CD4-positive, CD25-positive, alpha-beta regulatory T cell (primary cell): ENCODE data around the gene GNAI2. TPM values are rescaled to one million over a fixed set of nuclear protein-coding genes. Genes with fewer than 3 reads are reported as not detected.

ENCODE experiments used
- ATAC-seq, 2 donors: fragments of 150-1000 bp; cut with Tn5 transposase; one replicate each; pipeline ENCODE4 v1.10.0; 2021; ENCODE audit warnings: low read depth in 2 of 2, moderate number of reproducible peaks in 2 of 2, moderate library complexity in 1 of 2
- DNase-seq, 3 donors: peaks; one replicate each; pipeline versions ENCODE4 v3.0.0 to v3.0.0-alpha.2; 2012 to 2022; ENCODE audit warnings: mixed read lengths in 1 of 3
- H3K27ac ChIP-seq: one replicate; pipeline ENCODE4 v1.7.0; 2013; ENCODE audit warnings: mild to moderate bottlenecking, low read length; ENCODE audit not compliant: insufficient read depth, poor library complexity, severe bottlenecking
- H3K27me3 ChIP-seq: one replicate; pipeline ENCODE4 v1.7.0; 2013; ENCODE audit warnings: low read length; ENCODE audit not compliant: control insufficient read depth, insufficient read depth
- H3K36me3 ChIP-seq: one replicate; pipeline ENCODE4 v1.7.0; 2013; ENCODE audit warnings: mild to moderate bottlenecking, low read length, moderate library complexity; ENCODE audit not compliant: control insufficient read depth, insufficient read depth
- H3K4me1 ChIP-seq: 2 replicates; pipeline ENCODE4 v1.7.0; 2013; ENCODE audit warnings: mild to moderate bottlenecking, low read length; ENCODE audit not compliant: insufficient read depth, control insufficient read depth, poor library complexity, severe bottlenecking
- H3K4me3 ChIP-seq: one replicate; pipeline ENCODE4 v1.7.0; 2013; ENCODE audit warnings: low read depth, mild to moderate bottlenecking, low read length, moderate library complexity
- H3K9me3 ChIP-seq, 2 experiments: 1 replicate in 1 of 2; 2 replicates in 1 of 2; pipeline ENCODE4 v1.7.0; 2013; ENCODE audit warnings: low read length in 2 of 2, mild to moderate bottlenecking in 1 of 2, moderate library complexity in 1 of 2; ENCODE audit not compliant: control insufficient read depth in 2 of 2
- H3K27ac Mint-ChIP-seq, 3 donors: one replicate each; pipeline ENCODE4 v1.8.0; 2020 to 2022; ENCODE audit warnings: mild to moderate bottlenecking in 3 of 3, mixed read lengths in 3 of 3, moderate library complexity in 2 of 3
- H3K27me3 Mint-ChIP-seq: one replicate; pipeline ENCODE4 v1.8.0; 2022; ENCODE audit warnings: mild to moderate bottlenecking, mixed read lengths
- H3K36me3 Mint-ChIP-seq: one replicate; pipeline ENCODE4 v1.8.0; 2020; ENCODE audit warnings: mixed read lengths
- H3K4me1 Mint-ChIP-seq, 4 donors: one replicate each; pipeline ENCODE4 v1.8.0; 2020 to 2022; ENCODE audit warnings: mixed read lengths in 4 of 4, mild to moderate bottlenecking in 1 of 4
- H3K4me3 Mint-ChIP-seq, 4 donors: one replicate each; pipeline ENCODE4 v1.8.0; 2020 to 2022; ENCODE audit warnings: mild to moderate bottlenecking in 4 of 4, mixed read lengths in 4 of 4, moderate library complexity in 3 of 4
- H3K9me3 Mint-ChIP-seq, 7 donors: one replicate each; pipeline ENCODE4 v1.8.0; 2020 to 2022; ENCODE audit warnings: mixed read lengths in 7 of 7, mild to moderate bottlenecking in 3 of 7, moderate library complexity in 2 of 7
- polyA plus RNA-seq, 4 donors: library from polyadenylated mRNA; unstranded; fragments of 300-500 nt; fragmentation: Illumina TruSeq; gene quantifications; one replicate each; pipeline ENCODE4 v1.2.3, GENCODE V29; 2021
- total RNA-seq: library from RNA; stranded (reverse); gene quantifications from one replicate; pipeline ENCODE4 v1.2.3, GENCODE V29; 2022

GNAI2 gene
- total and polyA plus RNA-seq, 5 donors from 2014 or later = 373 to 696 (median 572) TPM

DNA sequence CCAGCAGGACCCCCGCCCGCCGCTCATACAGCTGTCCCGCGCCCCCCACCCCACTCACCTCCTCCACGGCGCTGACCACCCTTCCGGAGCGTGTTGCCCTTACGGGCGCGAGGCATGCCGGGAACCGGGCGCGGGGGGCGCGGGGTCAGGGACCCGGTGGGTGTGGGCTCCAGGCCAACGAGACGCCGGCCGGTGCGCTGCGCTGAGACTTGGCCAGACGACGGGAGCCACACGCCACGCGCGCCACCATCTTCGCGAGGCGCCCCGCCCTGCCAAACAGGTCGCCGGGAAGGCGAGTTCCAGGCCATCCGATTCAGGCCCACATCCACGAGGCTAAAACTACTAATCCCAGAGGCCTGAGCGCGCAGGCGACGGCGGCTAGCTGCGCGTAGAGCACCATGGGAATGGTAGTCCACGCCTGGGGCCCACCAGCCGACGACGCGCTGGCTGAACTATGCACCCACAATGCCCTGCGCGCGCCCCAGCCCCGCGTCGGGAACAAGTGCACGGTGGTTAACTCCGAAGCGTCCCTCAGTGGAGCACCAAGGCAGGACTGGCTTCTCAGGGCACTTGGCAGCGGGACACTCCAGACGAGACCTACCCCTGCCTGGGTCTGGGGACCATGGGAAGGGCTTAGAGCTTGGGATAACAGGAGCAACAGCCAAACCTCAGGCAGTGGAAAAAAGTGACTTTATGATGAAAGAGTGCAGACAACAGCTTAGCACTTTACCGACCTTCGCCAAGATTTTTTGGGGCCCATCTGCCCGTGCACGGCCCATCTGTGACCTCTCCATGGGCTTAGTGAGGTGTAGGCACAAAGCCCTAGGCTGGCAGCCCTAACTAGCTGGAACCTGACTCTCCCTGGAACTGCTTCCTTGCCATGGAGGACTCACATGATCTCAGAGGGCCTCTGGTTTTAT, 56.4 kb downstream of the GNAI2 start, which contains the start of gene IFRD2:
Gene IFRD2 (minus strand): TSS at position 271 of the 920 bp plus-strand sequence. CDS start 155 bp downstream, at position 116.
- H3K27ac Mint-ChIP-seq = peak within 1 kb of the TSS; percentile 97 to 99 (median 97)
- H3K27ac ChIP-seq = peak within 1 kb of the TSS; percentile 80
- peak within 1 kb of the TSS; percentile 82 to 92 (median 90) for H3K4me3 Mint-ChIP-seq
- H3K27me3 ChIP-seq = no peaks in the 10 kb centered on the region
- H3K9me3 ChIP-seq = no peaks in the 10 kb centered on the region
- H3K4me1 Mint-ChIP-seq = peaks cover 0 to 26% (median 14%) of the 10 kb centered on the region in 4 donors
- DNase-seq = peak; percentile 95 to 99 (median 95)
- peak within 1 kb of the TSS; percentile 75 for H3K4me3 ChIP-seq
- H3K4me1 ChIP-seq = peaks cover 15% of the 10 kb centered on the region
- peaks cover 29% of the 10 kb centered on the region for H3K36me3 ChIP-seq
- H3K9me3 Mint-ChIP-seq = no peaks in the 10 kb centered on the region
- H3K27me3 Mint-ChIP-seq = no peaks in the 10 kb centered on the region
- H3K36me3 Mint-ChIP-seq = peaks cover 4% of the 10 kb centered on the region
- ATAC-seq = peak; percentile 99

DNA sequence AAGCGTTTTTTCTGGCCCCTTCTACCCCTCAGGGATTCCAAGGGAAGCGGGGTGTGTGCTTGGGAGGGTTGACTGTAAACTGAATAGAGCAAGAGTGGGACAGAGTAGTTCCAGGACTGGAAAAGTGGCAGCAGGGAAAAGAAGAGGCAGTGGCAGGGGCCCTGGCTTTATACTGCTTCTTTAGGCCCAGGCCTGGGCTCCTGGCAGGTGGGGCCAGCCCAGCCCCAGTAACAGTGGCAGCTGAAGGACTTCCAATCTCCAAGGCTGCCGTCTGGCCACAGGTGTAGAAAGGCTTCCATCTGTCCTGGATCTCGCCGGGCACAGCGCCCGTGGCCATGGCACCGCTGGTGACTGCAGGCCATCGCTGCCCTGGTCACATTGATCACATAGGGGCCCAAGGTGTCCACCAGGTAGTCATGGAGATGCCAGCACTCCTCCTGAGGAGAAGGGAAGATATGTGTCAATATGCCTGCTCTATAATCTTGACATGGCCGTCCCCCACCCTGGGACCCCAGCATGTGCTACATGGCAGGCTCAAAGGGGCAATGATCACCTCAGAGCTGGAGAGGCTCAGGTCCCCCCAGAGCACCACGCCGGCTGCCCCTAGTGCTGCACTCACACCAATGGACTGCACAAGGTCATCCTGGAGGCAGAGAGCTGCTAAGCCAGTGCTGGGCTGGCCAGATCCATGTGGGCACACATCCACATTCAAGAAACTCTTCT, 57.2 kb downstream of the GNAI2 start:
- H3K4me1 ChIP-seq = peaks cover 21% of the 10 kb centered on the region
- Mint-ChIP-seq H3K4me3 (peak overlapping the region; percentile 82 to 92 (median 90)), H3K27ac (peak overlapping the region in 2 of 3 donors; percentile 97 to 99), H3K9me3 (no peaks in the 10 kb centered on the region), H3K4me1 (peaks cover 0 to 34% (median 16%) of the 10 kb centered on the region in 4 donors), H3K36me3 (peaks cover under 1% of the 10 kb centered on the region), H3K27me3 (no peaks in the 10 kb centered on the region)
- H3K36me3 ChIP-seq = peaks cover 22% of the 10 kb centered on the region
- H3K27me3 ChIP-seq = no peaks in the 10 kb centered on the region
- ATAC-seq (no peak), DNase-seq (no peak)
- H3K27ac ChIP-seq = peak overlapping the region; percentile 80
- H3K4me3 ChIP-seq = peak overlapping the region; percentile 70
- H3K9me3 ChIP-seq = no peaks in the 10 kb centered on the region

DNA sequence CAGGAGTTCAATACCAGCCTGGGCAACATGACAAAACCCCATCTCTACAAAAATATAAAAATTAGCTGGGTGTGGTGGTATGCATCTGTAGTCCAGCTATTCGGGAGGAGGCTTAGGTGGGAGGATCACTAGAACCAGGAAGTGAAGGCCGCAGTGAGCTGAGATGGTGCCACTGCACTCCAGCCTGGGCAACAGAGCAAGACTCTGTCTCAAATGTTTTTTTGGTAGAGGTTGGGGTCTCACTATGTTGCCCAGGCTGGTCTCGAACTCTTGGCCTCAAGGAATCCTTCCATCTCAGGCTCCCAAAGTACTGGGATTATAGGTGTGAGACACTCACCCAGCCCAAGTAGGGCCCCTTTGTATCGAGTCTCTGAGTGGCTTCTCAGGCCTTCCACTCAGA, 58.1 kb downstream of the GNAI2 start:
- peaks cover 14% of the 10 kb centered on the region for H3K36me3 ChIP-seq
- Mint-ChIP-seq H3K36me3 (no peaks in the 10 kb centered on the region), H3K4me3 (peak overlapping the region in 2 of 4 donors; percentile 4 to 89), H3K4me1 (peaks cover 0 to 41% (median 19%) of the 10 kb centered on the region in 4 donors), H3K9me3 (no peaks in the 10 kb centered on the region), H3K27me3 (no peaks in the 10 kb centered on the region), H3K27ac (no peak overlapping the region)
- no peak overlapping the region for H3K4me3 ChIP-seq
- H3K27ac ChIP-seq = no peak overlapping the region
- H3K27me3 ChIP-seq = no peaks in the 10 kb centered on the region
- DNase-seq (no peak), ATAC-seq (no peak)
- peaks cover 29% of the 10 kb centered on the region for H3K4me1 ChIP-seq
- no peaks in the 10 kb centered on the region for H3K9me3 ChIP-seq

DNA sequence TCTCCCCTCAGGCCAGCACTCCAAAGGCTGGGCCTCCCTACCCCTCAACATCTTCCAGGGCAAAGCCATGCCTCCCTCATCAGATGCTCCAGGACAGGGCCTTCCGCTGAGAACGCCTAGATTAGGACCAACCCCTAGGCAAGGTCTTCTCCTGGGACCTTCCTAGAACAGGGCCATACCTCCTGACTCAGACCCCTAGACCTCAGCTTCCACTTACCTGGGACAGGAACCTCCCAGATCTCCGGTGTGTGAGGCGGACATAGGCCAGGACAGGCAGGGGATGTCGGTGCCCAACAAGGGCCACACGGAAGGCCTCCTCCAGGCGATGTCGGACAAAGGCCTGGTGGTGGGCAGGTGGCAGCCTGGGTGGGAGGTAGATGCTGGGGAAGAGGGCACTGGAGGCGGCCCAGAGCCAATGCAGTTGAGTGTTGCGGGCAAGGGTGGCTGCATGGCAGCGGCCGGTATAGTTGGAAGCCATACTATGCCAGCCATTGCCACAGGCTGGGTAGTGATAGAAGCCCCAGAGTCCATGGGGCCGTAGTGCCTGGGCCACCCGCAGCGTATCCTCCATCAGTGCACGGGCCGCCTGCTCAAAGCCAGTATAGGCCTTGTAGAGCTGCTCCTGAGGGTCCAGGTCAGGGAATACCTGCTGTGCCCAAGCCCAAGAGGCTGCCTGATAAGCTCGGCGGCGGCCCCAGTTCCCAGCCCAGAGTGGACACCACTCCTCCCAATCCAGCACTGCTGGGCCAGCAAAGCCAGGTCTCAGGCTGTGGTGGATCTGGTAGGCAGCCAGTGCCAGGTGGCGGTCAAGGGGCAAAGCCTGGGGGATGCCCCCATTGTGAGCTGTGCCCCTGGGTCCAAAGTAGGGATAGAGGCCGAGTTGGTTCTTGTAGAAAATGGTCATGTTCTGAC, 58.7 kb downstream of the GNAI2 start:
- Mint-ChIP-seq H3K4me1 (peaks cover 0 to 43% (median 23%) of the 10 kb centered on the region in 4 donors), H3K4me3 (peak overlapping the region in 2 of 4 donors; percentile 59 to 63)

DNA sequence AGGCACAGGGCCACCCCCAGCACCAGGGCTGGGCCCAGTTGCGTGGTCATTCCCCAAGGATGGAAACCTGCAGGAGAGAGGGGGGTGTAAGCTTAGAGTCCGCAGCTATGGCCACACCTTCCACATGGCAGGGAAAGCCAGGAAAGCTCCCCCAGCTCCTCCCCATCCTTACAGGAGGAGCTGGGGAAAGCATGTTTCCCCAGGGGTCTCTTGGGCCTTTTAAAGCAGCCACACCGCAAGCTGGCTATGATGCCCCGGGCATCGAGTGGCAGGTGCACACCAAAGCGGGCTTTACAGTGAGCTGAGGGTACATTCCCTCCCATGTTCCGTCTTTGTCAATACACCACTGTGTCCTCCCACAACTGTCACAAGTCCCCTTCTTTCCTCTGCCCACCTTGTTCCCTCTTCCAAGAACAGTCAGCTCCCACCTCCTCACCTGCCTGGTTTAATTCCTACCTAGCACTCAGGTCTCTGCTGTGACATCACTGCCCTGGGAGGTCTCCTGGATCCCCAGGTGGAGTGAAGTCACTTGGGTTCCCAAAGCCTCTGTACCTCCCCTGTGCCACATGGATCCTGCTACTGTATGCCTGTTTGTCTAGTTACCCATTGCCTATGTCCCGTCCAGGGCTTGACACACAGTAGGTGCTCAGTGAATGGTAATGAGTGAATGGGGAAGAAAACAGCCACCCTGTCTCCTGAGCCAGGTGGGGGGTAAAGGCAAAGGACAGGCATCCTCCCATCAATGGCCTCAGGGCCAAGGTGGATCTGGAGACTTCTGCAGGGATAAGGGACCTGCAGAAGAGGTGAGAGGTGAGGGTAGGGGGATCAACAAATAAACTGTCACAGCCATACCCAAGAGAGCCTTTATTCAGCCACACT, 59.8 kb downstream of the GNAI2 start:
- no peak overlapping the region for H3K4me3 ChIP-seq
- Mint-ChIP-seq H3K27me3 (no peaks in the 10 kb centered on the region), H3K36me3 (no peaks in the 10 kb centered on the region), H3K9me3 (no peaks in the 10 kb centered on the region), H3K4me3 (peak overlapping the region in 2 of 4 donors; percentile 62 to 71), H3K27ac (peak overlapping the region in 1 of 3 donors; percentile 80), H3K4me1 (peaks cover 0 to 50% (median 27%) of the 10 kb centered on the region in 4 donors)
- H3K27me3 ChIP-seq = no peaks in the 10 kb centered on the region
- H3K36me3 ChIP-seq = no peaks in the 10 kb centered on the region
- H3K9me3 ChIP-seq = no peaks in the 10 kb centered on the region
- peaks cover 40% of the 10 kb centered on the region for H3K4me1 ChIP-seq
- no peak overlapping the region for H3K27ac ChIP-seq
- ATAC-seq = no peak
- DNase-seq = no peak

More for the DNA sequence above, 58.7 kb downstream of the GNAI2 start:
- no peak overlapping the region for H3K4me3 ChIP-seq
- no peaks in the 10 kb centered on the region for H3K36me3 Mint-ChIP-seq
- ATAC-seq (no peak), DNase-seq (no peak)
- H3K27ac ChIP-seq = no peak overlapping the region
- H3K9me3 Mint-ChIP-seq = no peaks in the 10 kb centered on the region
- H3K9me3 ChIP-seq = no peaks in the 10 kb centered on the region
- peaks cover 7% of the 10 kb centered on the region for H3K36me3 ChIP-seq
- H3K27ac Mint-ChIP-seq = no peak overlapping the region
- peaks cover 32% of the 10 kb centered on the region for H3K4me1 ChIP-seq
- no peaks in the 10 kb centered on the region for H3K27me3 Mint-ChIP-seq
- no peaks in the 10 kb centered on the region for H3K27me3 ChIP-seq

DNA sequence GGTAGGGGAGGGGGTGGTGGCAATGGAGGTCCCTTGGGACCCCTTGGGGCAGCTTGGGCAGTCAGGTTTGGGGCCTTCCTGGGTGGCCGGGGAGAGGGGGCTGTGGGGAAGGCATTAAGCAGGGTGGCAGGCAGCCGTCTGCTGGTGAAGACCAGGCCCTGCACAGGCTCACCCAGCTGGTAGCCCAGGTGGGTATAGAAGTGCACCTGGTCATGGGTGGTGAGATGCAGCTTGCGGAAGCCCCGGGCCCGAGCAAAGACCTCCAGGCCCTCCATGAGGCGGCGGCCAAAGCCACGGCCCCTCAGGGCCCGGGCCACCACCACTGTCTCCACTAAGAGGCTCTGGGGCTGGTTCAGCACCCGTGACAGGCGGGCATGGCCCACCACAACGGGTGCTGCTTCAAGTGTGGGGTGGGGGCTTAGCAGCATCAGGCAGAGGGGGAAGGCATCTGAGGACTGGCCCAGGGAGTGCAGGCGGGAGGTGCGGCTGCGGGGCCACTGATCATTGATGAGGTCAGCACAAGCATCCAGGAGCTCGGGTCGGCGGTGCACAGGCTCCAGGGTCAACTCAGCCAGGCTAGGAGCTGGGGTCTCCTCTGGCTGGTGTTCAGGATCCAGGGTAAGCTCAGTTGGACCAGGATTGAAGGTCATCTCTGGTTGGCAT, 60.8 kb downstream of the GNAI2 start:
- Mint-ChIP-seq H3K27me3 (no peaks in the 10 kb centered on the region), H3K9me3 (no peaks in the 10 kb centered on the region), H3K27ac (peak overlapping the region in 2 of 3 donors; percentile 71 to 99), H3K36me3 (no peaks in the 10 kb centered on the region), H3K4me1 (peaks cover 0 to 46% (median 25%) of the 10 kb centered on the region in 4 donors), H3K4me3 (peak overlapping the region in 3 of 4 donors; percentile 64 to 91 (median 76))
- Histone ChIP-seq H3K36me3 (no peaks in the 10 kb centered on the region), H3K4me3 (no peak overlapping the region), H3K27ac (no peak overlapping the region), H3K27me3 (no peaks in the 10 kb centered on the region), H3K4me1 (peaks cover 33% of the 10 kb centered on the region), H3K9me3 (no peaks in the 10 kb centered on the region)
- ATAC-seq (no peak), DNase-seq (no peak)
